ENCODE data around the gene SP2. TPM values are rescaled to one million over a fixed set of nuclear protein-coding genes. Genes with fewer than 3 reads are reported as not detected.
"Not testable (repeated sequence)": the region's sequence is repeated elsewhere in the genome, so short reads cannot be mapped to it uniquely, and the experiment has no call there.

The SP2 gene
- polyA plus RNA-seq, 2 donors: 5.4 to 10.7 TPM

GRCh38 chr17:47931848-47932247 lies 35.8 kb downstream of the SP2 start:
- H3K27me3 ChIP-seq (ENCODE audit: control insufficient read depth in 1 of 2, insufficient read depth in 2 of 2, low read length in 2 of 2): no peaks in the 10 kb centered on the region
- H3K9me3 ChIP-seq (ENCODE audit: control insufficient read depth in 2 of 2, insufficient read depth in 1 of 2, low read depth in 1 of 2, low read length in 1 of 2): no peaks in the 10 kb centered on the region
- H3K36me3 ChIP-seq (ENCODE audit: control insufficient read depth in 2 of 2, insufficient read depth in 2 of 2, low read length in 1 of 2): peaks cover 4 to 13% of the 10 kb centered on the region in 2 donors
- no peak overlapping the region for H3K27ac ChIP-seq (ENCODE audit: low read depth in 2 of 2, low read length in 1 of 2)
- peaks cover 2% of the 10 kb centered on the region in 2 donors for H3K4me1 ChIP-seq (ENCODE audit: control insufficient read depth in 2 of 2, insufficient read depth in 2 of 2, low read length in 1 of 2)
- 84 to 88% methylated on average over 4 of the region's 4 CpGs for WGBS, 2 donors
- H3K4me3 ChIP-seq (ENCODE audit: low read depth in 1 of 2, low read length in 2 of 2): no peak overlapping the region

- WGBS, 2 donors: 81 to 87% methylated on average over 1 of the region's 1 CpG
- Histone ChIP-seq H3K27ac (ENCODE audit: low read depth in 2 of 2, low read length in 1 of 2) (no peak overlapping the region), H3K36me3 (ENCODE audit: control insufficient read depth in 2 of 2, insufficient read depth in 2 of 2, low read length in 1 of 2) (peaks cover 4% of the 10 kb centered on the region in 2 donors), H3K9me3 (ENCODE audit: control insufficient read depth in 2 of 2, insufficient read depth in 1 of 2, low read depth in 1 of 2, low read length in 1 of 2) (no peaks in the 10 kb centered on the region), H3K4me1 (ENCODE audit: control insufficient read depth in 2 of 2, insufficient read depth in 2 of 2, low read length in 1 of 2) (peaks cover 2% of the 10 kb centered on the region in 2 donors), H3K4me3 (ENCODE audit: low read depth in 1 of 2, low read length in 2 of 2) (no peak overlapping the region), H3K27me3 (ENCODE audit: control insufficient read depth in 1 of 2, insufficient read depth in 2 of 2, low read length in 2 of 2) (no peaks in the 10 kb centered on the region)
Observed at GRCh38 chr17:47934856-47935255, 38.8 kb downstream of the SP2 start.

GRCh38 chr17:47935468-47935867 lies 39.4 kb downstream of the SP2 start:
- not testable (repeated sequence) for H3K4me3 ChIP-seq (ENCODE audit: low read depth in 1 of 2, low read length in 2 of 2); H3K9me3 ChIP-seq (ENCODE audit: control insufficient read depth in 2 of 2, insufficient read depth in 1 of 2, low read depth in 1 of 2, low read length in 1 of 2); H3K27ac ChIP-seq (ENCODE audit: low read depth in 2 of 2, low read length in 1 of 2); H3K27me3 ChIP-seq (ENCODE audit: control insufficient read depth in 1 of 2, insufficient read depth in 2 of 2, low read length in 2 of 2); H3K36me3 ChIP-seq (ENCODE audit: control insufficient read depth in 2 of 2, insufficient read depth in 2 of 2, low read length in 1 of 2); H3K4me1 ChIP-seq (ENCODE audit: control insufficient read depth in 2 of 2, insufficient read depth in 2 of 2, low read length in 1 of 2)
- 67 to 80% methylated on average over 3 of the region's 3 CpGs for WGBS, 2 donors

- H3K27me3 ChIP-seq (ENCODE audit: control insufficient read depth in 1 of 2, insufficient read depth in 2 of 2, low read length in 2 of 2): no peaks in the 10 kb centered on the region
- peaks cover 2% of the 10 kb centered on the region in 2 donors for H3K4me1 ChIP-seq (ENCODE audit: control insufficient read depth in 2 of 2, insufficient read depth in 2 of 2, low read length in 1 of 2)
- 44 to 55% methylated on average over 5 of the region's 5 CpGs for WGBS, 2 donors
- no peak overlapping the region for H3K27ac ChIP-seq (ENCODE audit: low read depth in 2 of 2, low read length in 1 of 2)
- no peaks in the 10 kb centered on the region for H3K9me3 ChIP-seq (ENCODE audit: control insufficient read depth in 2 of 2, insufficient read depth in 1 of 2, low read depth in 1 of 2, low read length in 1 of 2)
- H3K4me3 ChIP-seq (ENCODE audit: low read depth in 1 of 2, low read length in 2 of 2): no peak overlapping the region
- H3K36me3 ChIP-seq (ENCODE audit: control insufficient read depth in 2 of 2, insufficient read depth in 2 of 2, low read length in 1 of 2): peaks cover 0 to 2% of the 10 kb centered on the region in 2 donors
Observed at GRCh38 chr17:47935961-47936360, 39.9 kb downstream of the SP2 start.

DNA sequence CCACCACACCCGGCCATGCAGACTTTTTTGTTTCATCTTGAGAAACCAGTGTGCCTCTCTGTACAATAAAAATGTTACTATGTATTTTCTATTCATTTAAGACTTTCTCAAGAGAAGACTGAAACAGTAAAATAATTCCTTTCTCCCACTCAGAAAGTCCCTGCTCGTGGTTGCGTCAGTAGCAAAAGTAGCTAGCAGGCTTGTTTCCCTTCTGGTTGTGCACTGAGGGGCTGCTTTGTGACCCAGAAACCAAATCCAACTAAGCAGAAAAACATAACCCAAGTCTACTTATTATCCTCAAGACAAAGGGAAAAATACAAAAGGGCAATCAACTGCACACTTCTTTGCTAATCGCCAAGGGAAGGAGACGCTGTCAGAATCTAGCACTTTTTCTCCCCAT lies 41.9 kb downstream of the SP2 start:
- 82 to 87% methylated on average over 5 of the region's 5 CpGs for WGBS, 2 donors
- H3K4me1 ChIP-seq (ENCODE audit: control insufficient read depth in 2 of 2, insufficient read depth in 2 of 2, low read length in 1 of 2): peaks cover 2% of the 10 kb centered on the region in 2 donors
- H3K9me3 ChIP-seq (ENCODE audit: control insufficient read depth in 2 of 2, insufficient read depth in 1 of 2, low read depth in 1 of 2, low read length in 1 of 2): no peaks in the 10 kb centered on the region

DNA sequence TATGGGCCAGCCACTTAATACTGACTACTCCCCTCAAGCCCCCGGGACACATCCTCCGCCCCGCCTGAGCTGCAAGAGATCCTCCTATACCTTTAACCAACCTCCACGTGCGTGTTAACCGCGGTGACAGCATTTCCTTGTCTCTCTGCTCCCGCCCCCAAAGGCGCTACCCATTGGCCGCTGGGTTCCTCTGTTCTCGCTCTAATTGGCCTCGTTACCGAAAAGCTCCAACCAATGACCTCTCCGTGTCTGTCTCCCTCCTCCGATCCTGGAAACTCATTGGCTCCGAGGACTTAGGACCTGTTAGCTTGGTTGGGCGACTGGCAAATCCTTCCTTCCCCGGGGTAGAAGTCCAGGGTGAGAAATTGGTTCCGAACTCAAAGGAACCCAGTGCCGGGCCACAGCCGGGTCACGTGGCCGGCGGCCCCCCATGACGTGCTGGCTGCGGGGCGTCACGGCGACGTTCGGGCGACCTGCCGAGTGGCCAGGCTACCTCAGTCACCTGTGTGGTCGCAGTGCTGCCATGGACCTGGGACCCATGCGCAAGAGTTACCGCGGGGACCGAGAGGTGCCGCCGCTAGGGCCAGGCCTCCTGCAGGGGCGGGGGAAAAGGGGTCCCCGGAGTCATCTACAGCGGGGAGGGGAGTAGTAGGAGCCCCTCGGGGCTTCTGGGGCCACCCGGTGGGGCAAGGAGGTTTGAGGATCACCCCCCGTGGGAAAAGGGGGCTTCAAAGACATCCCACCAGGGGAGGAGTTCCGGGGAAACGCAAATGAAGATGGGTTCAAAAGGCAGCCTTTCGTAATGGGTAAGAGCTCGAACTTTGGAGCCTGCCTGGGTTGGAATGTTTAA lies 45.4 kb downstream of the SP2 start, which contains the start of gene PNPO:
PNPO (plus strand) TSS at position 326 of the 850 bp plus-strand sequence; CDS start at position 431, 105 bp downstream.
- no peaks in the 10 kb centered on the region for H3K9me3 ChIP-seq (ENCODE audit: control insufficient read depth in 2 of 2, insufficient read depth in 1 of 2, low read depth in 1 of 2, low read length in 1 of 2)
- peaks cover 0 to 2% of the 10 kb centered on the region in 2 donors for H3K4me1 ChIP-seq (ENCODE audit: control insufficient read depth in 2 of 2, insufficient read depth in 2 of 2, low read length in 1 of 2)
- peak within 1 kb of the TSS; percentile 37 to 87 for H3K27ac ChIP-seq (ENCODE audit: low read depth in 2 of 2, low read length in 1 of 2)
- H3K27me3 ChIP-seq (ENCODE audit: control insufficient read depth in 1 of 2, insufficient read depth in 2 of 2, low read length in 2 of 2): no peaks in the 10 kb centered on the region
- H3K4me3 ChIP-seq (ENCODE audit: low read depth in 1 of 2, low read length in 2 of 2): peak within 1 kb of the TSS; percentile 71 to 77
- 1% methylated on average over 45 to 50 of the region's 50 CpGs for WGBS, 2 donors
- H3K36me3 ChIP-seq (ENCODE audit: control insufficient read depth in 2 of 2, insufficient read depth in 2 of 2, low read length in 1 of 2): peaks cover 0 to 3% of the 10 kb centered on the region in 2 donors

More for the DNA sequence above, 41.9 kb downstream of the SP2 start:
- Histone ChIP-seq H3K4me3 (ENCODE audit: low read depth in 1 of 2, low read length in 2 of 2) (no peak overlapping the region), H3K36me3 (ENCODE audit: control insufficient read depth in 2 of 2, insufficient read depth in 2 of 2, low read length in 1 of 2) (no peaks in the 10 kb centered on the region), H3K27me3 (ENCODE audit: control insufficient read depth in 1 of 2, insufficient read depth in 2 of 2, low read length in 2 of 2) (no peaks in the 10 kb centered on the region), H3K27ac (ENCODE audit: low read depth in 2 of 2, low read length in 1 of 2) (no peak overlapping the region)

- H3K27me3 ChIP-seq (ENCODE audit: control insufficient read depth in 1 of 2, insufficient read depth in 2 of 2, low read length in 2 of 2): no peaks in the 10 kb centered on the region
- no peak overlapping the region for H3K27ac ChIP-seq (ENCODE audit: low read depth in 2 of 2, low read length in 1 of 2)
- peaks cover 0 to 3% of the 10 kb centered on the region in 2 donors for H3K36me3 ChIP-seq (ENCODE audit: control insufficient read depth in 2 of 2, insufficient read depth in 2 of 2, low read length in 1 of 2)
- H3K4me3 ChIP-seq (ENCODE audit: low read depth in 1 of 2, low read length in 2 of 2): peak overlapping the region; percentile 71 to 77
- WGBS, 2 donors: 9% methylated on average over 5 of the region's 5 CpGs
- H3K4me1 ChIP-seq (ENCODE audit: control insufficient read depth in 2 of 2, insufficient read depth in 2 of 2, low read length in 1 of 2): no peaks in the 10 kb centered on the region
- H3K9me3 ChIP-seq (ENCODE audit: control insufficient read depth in 2 of 2, insufficient read depth in 1 of 2, low read depth in 1 of 2, low read length in 1 of 2): no peaks in the 10 kb centered on the region
Observed at GRCh38 chr17:47942096-47942510, 46.1 kb downstream of the SP2 start.

DNA sequence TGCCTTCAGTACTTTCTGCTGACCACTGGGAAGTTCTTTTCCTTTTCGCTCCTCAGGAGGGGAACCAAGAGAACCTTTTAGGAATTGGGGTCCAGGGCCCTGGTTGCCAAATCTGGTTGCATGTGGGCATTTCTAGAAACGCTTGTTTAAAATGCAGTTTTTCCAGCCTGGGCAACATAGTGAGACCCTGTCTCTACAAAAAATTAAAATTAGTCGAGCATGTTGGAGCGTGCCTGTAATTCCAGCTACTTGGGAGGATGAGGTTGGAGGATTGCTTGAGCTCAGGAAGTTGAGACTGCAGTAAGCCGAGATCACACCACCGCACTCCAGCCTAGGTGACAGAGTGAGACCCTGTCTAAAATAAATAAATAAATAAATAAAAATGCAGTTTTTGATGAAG lies 46.5 kb downstream of the SP2 start:
- Histone ChIP-seq H3K27me3 (ENCODE audit: control insufficient read depth in 1 of 2, insufficient read depth in 2 of 2, low read length in 2 of 2) (no peaks in the 10 kb centered on the region), H3K36me3 (ENCODE audit: control insufficient read depth in 2 of 2, insufficient read depth in 2 of 2, low read length in 1 of 2) (peaks cover 0 to 3% of the 10 kb centered on the region in 2 donors), H3K27ac (ENCODE audit: low read depth in 2 of 2, low read length in 1 of 2) (no peak overlapping the region), H3K4me3 (ENCODE audit: low read depth in 1 of 2, low read length in 2 of 2) (peak overlapping the region in 1 of 2 donors; percentile 77), H3K9me3 (ENCODE audit: control insufficient read depth in 2 of 2, insufficient read depth in 1 of 2, low read depth in 1 of 2, low read length in 1 of 2) (no peaks in the 10 kb centered on the region), H3K4me1 (ENCODE audit: control insufficient read depth in 2 of 2, insufficient read depth in 2 of 2, low read length in 1 of 2) (no peaks in the 10 kb centered on the region)
- WGBS, 2 donors: 65 to 70% methylated on average over 6 of the region's 6 CpGs

- H3K9me3 ChIP-seq (ENCODE audit: control insufficient read depth in 2 of 2, insufficient read depth in 1 of 2, low read depth in 1 of 2, low read length in 1 of 2): no peaks in the 10 kb centered on the region
- H3K36me3 ChIP-seq (ENCODE audit: control insufficient read depth in 2 of 2, insufficient read depth in 2 of 2, low read length in 1 of 2): peaks cover 0 to 3% of the 10 kb centered on the region in 2 donors
- no peak overlapping the region for H3K27ac ChIP-seq (ENCODE audit: low read depth in 2 of 2, low read length in 1 of 2)
- H3K4me3 ChIP-seq (ENCODE audit: low read depth in 1 of 2, low read length in 2 of 2): no peak overlapping the region
- H3K27me3 ChIP-seq (ENCODE audit: control insufficient read depth in 1 of 2, insufficient read depth in 2 of 2, low read length in 2 of 2): no peaks in the 10 kb centered on the region
- peaks cover 4 to 9% of the 10 kb centered on the region in 2 donors for H3K4me1 ChIP-seq (ENCODE audit: control insufficient read depth in 2 of 2, insufficient read depth in 2 of 2, low read length in 1 of 2)
- 78 to 79% methylated on average over 8 of the region's 8 CpGs for WGBS, 2 donors
Observed at GRCh38 chr17:47945080-47945479, 49.0 kb downstream of the SP2 start.

Measured in esophagus (tissue), 2 donors.